ELF-1 (cell line): Measurements from ENCODE around the gene HIVEP3.
A peak's percentile ranks its signal among the peaks of the same experiment; 100 is the strongest.

Source experiments
- DNase-seq: peaks from one replicate; pipeline ENCODE4 v3.0.0-alpha.2; 2016; ENCODE audit warnings: low read depth, low spot score

Gene HIVEP3

DNA sequence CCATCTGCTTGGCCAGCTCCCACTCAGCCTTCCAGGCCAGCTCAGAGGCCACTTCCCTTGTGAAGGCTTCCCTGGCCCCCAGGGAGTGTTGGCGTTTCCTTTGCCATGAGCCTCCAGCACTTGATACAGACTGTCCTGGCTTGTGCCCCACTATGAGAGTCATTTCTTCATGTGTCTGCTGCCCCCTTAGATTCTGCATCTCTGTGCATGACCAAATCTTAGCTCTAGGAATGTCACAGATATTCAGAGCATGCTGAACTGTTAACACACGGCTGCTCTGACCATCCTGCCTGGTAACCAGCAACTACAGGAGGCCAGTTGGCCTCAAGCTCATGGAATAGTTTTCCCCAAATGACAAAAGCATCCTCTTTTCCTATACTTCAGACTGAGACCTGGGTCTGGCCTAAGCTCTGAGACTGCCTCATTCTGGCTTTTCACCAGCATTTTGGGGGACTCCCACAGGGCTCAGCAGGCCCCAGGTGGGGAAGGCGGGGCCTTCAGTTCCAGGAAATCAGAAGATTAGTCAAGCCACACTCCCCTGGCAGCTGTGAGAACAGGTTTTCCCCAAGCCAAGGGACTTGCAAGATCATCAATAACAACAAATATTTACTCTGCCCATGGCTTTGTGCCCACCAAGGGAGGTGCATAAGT is 251.6 kb downstream of the HIVEP3 start:
- no peak for DNase-seq

DNA sequence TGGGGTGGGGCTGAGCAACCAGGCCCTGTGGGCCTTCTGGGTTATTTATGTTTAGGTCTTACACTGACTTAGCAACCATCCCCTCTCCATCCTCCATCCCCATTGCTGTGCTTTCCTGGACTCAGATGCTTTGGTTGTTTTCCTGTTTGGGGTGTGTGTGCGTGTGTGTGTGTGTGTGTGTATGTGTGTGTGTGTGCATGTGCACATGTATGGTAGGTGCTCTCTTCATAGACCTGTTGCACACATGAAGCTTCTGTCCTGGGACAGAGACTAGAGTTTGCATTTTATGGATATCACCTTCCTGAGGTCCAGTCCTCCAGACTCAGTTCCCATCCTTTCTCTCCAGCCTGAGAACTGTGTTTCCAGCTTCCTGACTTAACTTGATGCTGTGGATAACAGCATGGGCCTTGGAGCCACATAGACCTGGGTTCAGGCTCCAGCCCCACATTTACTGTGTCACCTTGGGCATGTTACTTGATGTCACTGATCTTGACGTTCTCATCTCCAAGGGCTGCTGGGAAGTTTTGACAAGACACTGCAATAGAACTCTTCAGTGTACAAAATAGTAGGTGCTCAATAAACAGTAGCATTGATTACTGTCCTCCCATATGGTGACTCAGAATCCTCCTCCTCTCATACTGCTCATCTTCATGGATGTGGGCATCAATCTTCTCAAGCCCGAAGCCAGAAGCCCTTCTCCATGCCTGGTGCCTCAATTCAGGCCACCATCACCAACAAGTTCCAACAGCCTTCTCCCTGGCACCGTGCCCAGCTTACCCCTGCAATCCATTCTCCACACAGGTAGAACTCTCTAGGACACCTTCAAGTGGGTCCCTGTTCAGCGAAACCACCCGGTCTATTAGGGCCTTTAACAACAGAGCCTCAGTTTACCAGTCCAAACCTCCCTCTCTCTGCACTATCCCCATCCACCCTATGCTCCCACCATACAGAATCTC is 252.5 kb downstream of the HIVEP3 start:
- DNase-seq, result peak; percentile 18

DNA sequence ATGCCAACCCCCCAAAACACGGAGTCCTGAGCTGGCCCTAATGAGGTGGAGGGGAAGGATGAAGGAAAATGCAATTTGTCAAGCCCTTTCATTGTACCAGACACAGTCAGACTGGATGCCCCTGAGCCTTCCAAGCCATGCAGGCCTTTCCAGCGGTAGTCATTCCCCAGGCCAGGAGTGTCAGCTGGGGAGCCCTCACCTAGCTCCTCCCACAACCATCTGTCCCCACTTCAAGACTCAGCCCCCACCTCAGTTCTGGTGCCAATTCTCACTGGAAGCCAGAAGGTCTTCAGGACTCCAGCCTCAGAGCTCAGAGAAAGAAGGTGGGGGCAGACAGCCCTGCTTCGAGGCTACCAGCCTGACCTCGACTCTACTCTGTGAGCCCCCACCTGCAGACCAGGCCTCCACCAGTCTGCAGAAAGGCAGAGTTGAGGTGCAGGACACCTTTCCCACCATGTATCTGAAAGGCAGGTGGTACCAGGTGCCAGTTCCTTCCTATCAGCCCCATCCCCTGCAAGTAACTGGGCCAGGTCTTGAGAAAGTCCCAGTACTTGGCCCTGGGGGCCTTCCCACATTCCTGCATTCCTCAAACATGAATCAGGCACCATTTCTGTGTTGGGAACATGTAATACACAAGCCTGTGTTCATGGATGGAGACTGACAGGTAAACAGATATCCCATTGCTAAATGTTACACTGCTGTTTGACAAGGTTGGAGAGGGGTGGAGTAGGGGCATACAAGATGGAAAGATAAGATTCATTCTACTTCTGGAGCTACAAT is 253.7 kb downstream of the HIVEP3 start:
- peak; percentile 87 for DNase-seq

DNA sequence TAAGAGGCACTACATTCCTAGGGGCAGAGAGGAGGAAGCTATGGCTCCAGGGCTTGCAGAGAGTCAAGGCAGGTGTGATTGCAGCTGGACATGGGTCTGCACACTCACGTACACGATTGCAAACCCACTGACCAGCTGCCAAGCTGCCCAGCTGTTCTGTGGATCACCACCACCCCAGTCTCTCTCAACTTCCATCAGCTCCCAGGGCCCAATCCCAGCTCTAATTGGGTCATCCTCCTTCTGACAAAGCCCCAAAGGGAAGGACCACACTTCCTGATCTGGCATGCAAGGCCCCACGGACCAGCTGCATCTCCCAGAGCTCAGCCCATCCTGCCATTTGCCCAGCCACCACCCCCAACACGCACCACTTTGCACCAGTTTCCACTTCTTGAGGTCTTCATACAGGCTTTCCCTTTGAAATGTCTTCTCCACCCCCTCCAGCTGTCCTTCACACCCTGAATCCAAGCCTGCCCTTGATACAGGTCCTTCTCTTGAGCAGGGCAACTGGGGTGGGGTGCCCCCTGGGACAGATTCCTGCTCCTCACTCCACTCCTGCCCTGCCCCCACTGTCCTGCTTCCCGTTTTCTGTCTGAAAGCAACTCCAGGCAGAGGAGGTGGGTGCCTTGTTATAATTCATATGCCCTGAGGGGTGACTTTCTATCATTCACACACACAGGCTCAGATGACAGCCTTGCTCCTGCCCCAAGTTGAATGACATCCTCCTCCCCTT is 254.9 kb downstream of the HIVEP3 start:
- DNase-seq, result no peak

DNA sequence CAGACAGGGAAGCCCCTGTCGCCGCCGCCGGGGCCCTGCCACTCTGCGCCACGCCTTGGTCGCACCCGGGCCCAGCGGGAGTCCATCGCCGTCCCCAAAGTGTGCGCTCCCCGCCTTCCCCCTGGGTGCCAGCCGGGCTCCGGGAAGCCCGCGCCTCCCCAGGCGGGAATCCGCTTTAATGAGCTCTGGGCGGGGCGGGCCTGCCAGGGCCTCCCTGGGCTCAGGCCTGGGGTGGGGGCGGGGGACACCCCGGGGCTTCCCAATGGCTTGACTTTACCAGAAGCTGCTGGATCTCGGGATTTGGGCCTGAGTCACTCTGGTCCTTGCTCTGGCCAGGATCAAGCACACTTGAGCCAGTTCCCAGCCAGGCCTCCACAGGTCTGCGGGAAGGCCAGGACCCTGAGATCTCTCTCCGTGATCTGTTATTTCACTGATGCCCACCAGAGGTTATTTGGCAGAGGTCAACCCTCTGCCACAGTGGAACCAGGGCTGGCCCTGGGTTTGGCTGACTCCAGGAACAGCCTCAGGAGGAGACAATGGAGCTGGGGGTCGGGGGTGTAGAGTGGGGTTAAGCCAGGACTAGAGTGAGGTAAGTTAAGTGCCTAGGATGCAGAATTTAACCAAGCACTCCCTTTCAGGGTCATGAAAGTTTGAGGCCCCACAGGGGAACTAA is 255.8 kb downstream of the HIVEP3 start:
- DNase-seq, result peak; percentile 74

DNA sequence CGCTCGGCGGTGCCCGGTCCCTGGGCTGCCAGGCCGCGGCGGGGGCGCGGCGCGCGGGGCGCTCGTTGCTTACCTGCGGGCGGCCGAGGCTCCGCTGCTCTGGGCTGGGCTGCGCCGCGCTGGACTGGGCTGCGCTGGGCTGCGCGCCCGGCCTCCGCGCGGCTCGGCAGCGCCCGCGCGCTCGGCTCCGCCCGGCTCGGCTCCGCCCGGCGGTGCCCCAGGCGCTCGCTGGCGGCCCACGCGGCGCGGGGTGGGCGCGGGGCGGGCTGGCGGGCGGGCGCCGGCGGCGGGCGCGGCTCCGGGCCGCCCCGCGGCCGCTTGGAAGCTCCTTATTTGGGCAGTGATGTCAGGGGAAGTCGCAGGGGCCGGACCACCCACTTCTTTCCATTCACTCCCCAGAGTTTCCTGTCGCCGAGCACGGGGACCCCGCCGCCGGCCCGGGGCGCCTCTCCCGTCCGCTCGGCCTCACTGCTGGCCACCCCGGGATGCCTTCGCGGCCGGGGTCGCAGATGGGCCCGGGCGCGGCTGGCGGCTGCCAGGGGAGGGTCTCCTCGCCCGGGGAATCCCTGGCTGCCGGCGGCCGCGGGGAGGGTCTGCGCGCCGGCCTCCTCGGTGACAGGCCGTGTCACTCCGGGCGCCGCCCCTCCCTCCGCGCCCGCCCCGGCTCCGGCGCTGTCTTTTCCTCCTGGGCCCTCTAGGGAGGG is 256.5 kb downstream of the HIVEP3 start:
- peak; percentile 71 for DNase-seq

DNA sequence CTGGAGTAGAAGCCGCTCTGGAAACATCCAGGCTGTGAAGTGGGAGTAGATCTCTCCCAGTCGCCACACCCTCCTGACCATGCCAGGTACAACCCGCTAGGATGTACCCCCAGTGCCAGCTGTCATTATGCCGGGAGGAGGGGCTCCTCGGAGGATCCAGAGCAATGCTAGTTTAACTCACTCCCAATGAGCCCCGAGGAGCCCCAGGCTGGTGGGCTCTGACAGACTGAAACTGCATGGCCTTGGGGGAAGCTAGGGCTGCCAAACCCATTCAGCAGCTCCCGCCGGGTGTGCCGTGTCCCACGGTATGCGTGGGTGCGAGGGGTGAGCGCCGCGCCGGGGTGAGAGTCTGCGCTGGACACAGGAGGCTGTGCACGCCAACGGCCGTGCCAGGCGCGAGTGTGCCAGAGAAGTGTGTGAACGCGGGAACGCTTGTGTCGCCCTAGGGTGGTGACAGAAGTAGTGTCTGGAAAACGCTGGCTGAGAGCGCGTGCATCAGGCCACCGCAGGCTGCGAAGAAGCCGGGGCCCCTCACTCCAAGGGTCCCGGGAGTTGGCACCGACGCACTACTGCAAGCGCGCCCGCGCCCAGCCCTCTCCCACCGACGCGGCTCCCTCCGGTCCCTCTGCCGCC is 257.2 kb downstream of the HIVEP3 start:
- DNase-seq, result no peak

DNA sequence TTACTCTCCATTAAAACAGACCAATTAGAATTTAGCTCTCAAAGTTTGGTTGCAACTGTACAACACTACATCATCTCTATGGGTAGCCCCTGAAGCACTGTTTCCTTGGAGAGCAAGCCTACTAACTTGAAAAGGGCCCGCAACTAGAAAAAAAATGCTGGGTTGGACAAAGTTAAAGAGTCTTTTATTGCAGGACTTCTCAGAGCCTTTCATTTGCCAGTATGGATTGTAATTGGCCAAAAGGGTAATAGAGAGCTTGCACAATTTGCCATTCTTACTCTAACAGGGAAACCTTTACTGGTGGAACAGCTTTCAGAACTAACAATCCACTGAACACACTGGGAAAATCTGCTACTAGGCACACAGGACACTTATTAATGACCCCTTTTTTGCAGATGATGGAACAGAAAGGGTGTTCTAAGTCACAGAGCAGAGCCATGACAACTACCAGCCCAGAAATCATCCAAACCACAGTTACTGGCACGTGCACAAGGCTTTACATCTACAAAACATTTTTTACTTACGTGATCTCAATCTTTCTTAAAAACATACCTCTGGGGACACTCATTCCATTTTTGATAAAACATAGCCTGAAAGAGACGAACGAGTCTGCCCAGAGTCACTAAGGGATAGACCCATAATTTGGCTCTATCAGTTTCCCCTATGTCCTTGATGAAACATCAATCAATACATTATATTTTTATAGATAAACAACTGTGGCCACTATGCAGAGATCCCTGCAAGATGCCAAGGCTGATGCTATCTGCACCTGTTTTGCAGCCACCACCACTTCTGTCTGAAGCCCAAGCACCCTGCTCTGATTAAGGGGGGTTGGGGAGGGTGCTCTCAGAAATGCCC is 257.9 kb downstream of the HIVEP3 start:
- DNase-seq, result no peak

DNA sequence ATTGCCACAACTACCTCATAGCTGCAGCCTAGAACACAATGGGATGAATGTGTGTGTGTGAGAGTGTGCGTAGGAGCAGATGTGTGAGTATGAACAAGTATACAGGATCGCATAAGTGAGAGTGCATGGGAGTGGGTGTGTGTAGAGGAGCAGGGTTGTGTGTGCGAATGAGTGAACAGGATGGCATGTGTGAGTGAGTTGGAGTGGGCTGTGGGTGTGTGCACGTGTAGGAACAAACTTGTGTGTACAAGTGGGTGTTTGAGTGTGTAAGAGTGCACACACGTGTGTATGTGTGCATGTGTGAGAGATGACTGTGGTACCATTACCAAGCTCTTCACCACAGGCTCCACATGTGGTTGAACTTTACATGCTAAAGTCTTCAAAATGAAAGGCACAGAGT is 258.8 kb downstream of the HIVEP3 start:
- DNase-seq, result no peak

DNA sequence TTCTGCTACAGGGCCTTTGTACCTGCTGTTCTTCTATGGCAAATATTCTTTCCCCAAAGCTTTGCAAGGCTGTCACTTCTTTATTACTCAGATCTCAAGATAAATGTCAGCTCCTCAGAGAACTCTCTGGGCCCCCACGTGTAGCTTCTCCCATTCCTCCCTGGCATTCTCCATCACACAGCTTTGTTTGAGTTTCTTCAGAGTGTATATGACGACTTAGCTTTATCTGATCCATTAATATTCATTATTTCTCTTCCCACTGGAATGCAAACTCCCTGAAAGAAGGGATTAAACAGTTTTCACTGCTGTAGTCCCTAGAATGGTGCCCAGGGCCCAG is 259.6 kb downstream of the HIVEP3 start:
- DNase-seq, result no peak

DNA sequence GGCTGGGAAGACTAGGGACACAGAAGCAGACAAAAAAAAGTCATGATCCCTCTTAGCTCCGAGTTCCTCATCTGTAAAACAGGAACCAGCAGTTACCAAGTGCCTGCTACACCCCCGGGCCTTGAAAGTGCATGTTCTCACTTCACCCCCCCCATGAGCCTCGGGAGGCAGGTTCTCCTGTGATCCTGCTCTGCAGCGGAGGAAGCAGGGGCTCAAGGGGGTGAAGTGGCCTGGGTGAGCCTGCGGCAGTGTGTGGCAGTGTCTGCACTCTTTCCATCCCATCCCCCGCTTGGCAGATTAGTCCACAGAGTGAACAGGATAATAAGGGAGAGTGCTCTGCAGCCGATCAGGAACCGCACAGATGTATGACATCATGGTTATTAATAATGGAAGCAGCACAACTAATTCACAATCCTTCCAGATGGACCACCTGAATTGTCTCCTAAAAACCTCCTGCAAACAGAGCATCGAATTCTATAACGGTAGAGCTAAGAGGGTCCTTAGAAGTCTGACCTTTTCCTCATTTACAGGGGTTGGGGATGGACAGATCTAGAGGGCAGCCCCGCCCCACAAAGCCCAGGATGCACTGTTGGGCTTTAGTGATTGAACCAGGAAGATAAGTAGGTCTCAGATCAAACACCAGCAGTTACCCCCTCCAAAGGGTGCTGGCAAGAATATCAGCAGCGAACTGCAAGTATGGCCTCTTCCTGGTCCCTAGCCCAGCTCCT is 260.1 kb downstream of the HIVEP3 start:
- no peak for DNase-seq

DNA sequence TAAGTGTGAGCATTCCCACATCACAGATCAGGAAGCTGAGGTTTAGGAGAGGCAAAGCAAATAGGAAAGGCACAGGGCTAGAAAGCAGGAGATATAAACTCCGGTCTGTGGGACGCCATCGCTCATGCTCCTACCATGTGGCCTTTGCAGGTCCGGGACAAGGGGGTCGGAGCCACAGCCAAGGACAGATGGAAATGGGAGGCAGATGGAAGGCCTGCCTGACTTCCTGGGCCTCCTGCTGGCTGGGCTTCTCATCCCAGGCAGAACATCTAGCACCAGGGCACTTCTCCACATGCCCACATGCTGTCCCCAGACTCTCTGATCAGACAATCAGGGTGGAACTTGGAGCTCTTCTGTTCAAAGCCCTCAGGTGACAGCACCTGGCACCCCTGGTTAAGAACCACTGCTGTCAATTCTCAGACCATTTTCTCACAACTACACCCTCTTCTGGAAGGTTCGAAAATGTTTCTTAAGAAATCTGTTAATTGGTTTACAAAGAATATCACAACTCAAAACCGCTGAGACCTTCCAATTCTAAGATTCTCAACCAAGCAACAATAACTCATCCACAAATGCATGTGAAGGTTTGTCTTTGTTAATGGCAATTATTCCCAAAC is 260.9 kb downstream of the HIVEP3 start:
- no peak for DNase-seq

DNA sequence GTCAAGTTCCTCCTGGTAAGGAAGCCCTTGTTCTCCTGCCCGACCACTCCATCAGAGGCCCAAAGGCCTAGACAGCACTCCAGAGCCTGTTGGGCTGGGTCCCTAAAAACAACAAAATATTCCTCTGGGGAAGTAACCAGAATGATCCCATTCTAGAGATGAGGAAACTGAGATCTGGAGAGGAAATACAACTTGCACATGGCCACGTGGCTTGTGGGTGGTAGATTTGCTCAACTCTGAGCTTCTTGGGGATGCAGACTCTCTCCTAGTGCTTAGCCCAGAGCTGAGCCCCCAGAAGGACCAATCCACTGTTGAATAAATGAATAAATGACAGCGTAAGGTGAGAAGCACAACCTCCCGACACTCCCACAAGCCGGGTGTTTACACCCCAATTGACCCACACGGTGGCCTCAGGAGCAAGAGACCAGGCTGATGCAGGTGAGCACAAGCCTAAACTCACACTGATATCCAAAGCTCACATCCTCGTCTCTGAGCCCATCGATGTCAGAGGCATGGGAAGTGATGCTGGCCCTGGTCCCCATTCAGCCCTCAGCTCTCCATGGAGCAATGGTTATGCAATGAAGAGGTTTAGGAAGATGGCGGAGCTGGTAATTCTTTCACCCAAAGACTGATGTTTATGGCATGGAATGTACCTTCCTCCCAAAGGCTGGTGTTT is 261.8 kb downstream of the HIVEP3 start:
- no peak for DNase-seq

DNA sequence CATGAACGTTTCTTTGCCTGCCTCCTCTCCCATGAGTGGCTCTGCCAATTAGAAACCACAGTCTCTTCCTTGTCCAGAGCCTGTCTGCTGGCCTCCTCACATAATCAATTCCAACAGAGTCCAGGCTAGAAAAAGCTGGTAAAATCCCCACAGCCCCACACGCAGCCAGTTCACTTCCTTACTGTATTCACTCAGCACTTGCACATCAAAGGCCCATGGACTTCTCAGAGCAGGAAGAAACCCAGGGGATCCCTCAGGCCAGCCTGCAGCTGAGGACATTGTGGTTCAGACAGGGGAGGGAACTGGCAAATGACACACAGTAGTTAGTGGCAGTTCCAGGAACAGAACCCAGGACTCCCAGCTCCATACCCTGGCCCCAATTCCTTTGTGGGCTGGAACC is 262.7 kb downstream of the HIVEP3 start:
- no peak for DNase-seq

DNA sequence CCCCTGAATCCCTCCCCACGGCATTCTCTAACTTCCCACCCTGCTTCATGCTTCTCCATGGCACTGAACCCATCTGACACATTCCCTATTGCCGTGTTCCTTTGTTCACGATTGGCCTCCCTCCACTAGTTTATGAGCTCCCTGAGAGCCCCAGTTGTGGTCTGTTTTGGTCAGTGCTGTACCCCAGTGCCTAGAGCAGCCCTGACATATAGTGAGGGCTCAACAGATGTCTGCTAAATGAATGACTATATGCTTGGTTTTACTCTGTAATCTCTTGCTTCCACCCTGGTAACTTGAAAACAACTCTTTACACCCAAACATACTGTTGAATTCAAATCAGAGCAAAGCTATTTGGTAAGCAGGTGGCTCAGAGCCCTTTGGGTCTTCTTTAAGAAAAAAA is 263.1 kb downstream of the HIVEP3 start:
- DNase-seq, result no peak

DNA sequence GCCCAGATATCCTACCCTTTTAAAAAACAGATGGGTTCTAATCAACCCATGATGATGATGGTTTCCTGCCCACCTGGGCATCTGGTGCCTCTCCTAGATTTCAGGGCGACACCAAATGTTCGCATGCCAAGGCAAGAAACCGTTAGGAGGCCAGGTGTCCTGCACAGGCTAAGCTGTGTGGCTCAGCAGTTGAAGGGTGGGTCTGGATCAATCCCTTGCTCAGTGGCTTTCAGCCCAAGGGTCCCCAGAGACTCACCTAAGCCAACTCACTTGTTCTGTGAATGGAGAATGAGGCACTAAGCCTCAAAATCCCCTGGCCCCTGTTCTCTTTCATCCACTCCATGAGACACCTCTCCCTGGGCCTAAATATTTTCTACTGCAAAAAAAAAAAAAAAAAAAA is 265.1 kb downstream of the HIVEP3 start:
- no peak for DNase-seq
